K562 (cell line): Measurements from ENCODE around the gene NEUROD4. TPM values are rescaled to one million over a fixed set of nuclear protein-coding genes. Genes with fewer than 3 reads are reported as not detected.

Source experiments
- ATAC-seq: fragments of 200-7000 bp; cut with Tn5 transposase; 3 replicates; pipeline ENCODE4 v1.9.1; 2020; ENCODE audit warnings: moderate library complexity
- BruUV-seq: library from RNA; stranded (reverse); fragments of 400-500 nt; replicated peaks from 2 replicates; lab custom pipeline; 2021; lab: Mats Ljungman, UMichigan
- CTCF ChIA-PET: fragments of 300-600 bp; formaldehyde crosslinking; extraction: SDS; loops from one replicate; lab custom pipeline; 2021; ENCODE audit warnings: low intra/inter-chr PET ratio; lab: Yijun Ruan, JAX
- POLR2A ChIA-PET: fragments of 300-600, 350-650 bp; sonication (Branson Sonifier 250); formaldehyde crosslinking; extraction: SDS; loops from one replicate; lab custom pipeline; 2021; ENCODE audit warnings: antibody characterized with exemption, inconsistent platforms; lab: Yijun Ruan, JAX
- DNase-seq, 4 experiments: peaks; one replicate each; pipeline versions ENCODE4 v3.0.0 to v3.0.0-alpha.2; 2011 to 2018; ENCODE audit warnings: low spot score in 3 of 4, mixed read lengths in 3 of 4; ENCODE audit errors: extremely low read depth in 1 of 4
- FAIRE-seq: peaks from 2 replicates; lab custom pipeline; 2011; peaks lifted over from hg19 to GRCh38; lab: Jason Lieb, UNC
- H2AFZ ChIP-seq: 2 replicates; pipeline ENCODE4 v1.6.0; 2011; ENCODE audit warnings: low read depth, low read length, control low read depth, inconsistent platforms
- H3K27ac ChIP-seq: fragments of 200-600 bp; 3 replicates; pipeline ENCODE4 v1.8.0; 2011; ENCODE audit warnings: low read depth, mild to moderate bottlenecking, control low read depth, inconsistent platforms, low read length, moderate library complexity, mixed read lengths; ENCODE audit errors: extremely low read depth
- H3K27me3 ChIP-seq, 2 experiments: fragments of 300-600 bp in 1 of 2; 2 replicates in 1 of 2; 3 replicates in 1 of 2; pipeline versions ENCODE4 v1.6.0 to v1.8.0; 2011; ENCODE audit warnings: inconsistent platforms in 2 of 2, low read length in 2 of 2, mild to moderate bottlenecking in 1 of 2, mixed read lengths in 1 of 2, moderate library complexity in 1 of 2; ENCODE audit not compliant: control insufficient read depth in 2 of 2, insufficient read depth in 2 of 2
- H3K36me3 ChIP-seq: fragments of 300-600 bp; 3 replicates; pipeline ENCODE4 v1.8.0; 2011; ENCODE audit warnings: mild to moderate bottlenecking, low read length, inconsistent platforms; ENCODE audit not compliant: control insufficient read depth, insufficient read depth
- H3K4me1 ChIP-seq, 2 experiments: fragments of 200-600 bp in 1 of 2; replicated peaks in 1 of 2; 2 replicates in 1 of 2; 3 replicates in 1 of 2; pipeline versions ENCODE4 v1.5.1 to v1.8.0; 2011; ENCODE audit warnings: inconsistent platforms in 2 of 2, low read length in 2 of 2, mild to moderate bottlenecking in 1 of 2, mixed read lengths in 1 of 2, moderate library complexity in 1 of 2; ENCODE audit not compliant: control insufficient read depth in 2 of 2, insufficient read depth in 2 of 2
- H3K4me2 ChIP-seq: 2 replicates; pipeline ENCODE4 v1.6.1; 2011; ENCODE audit warnings: low read length, control low read depth, inconsistent platforms, mixed read lengths; ENCODE audit not compliant: insufficient read depth
- H3K4me3 ChIP-seq: fragments of 200-600 bp; sonication (generic), shearing (Covaris generic); 2 replicates; pipeline ENCODE4 v1.5.1; 2016; ENCODE audit warnings: control low read depth, inconsistent platforms
- H3K79me2 ChIP-seq: fragments of 200-600 bp; 3 replicates; pipeline ENCODE4 v1.8.0; 2011; ENCODE audit warnings: low read length, inconsistent platforms; ENCODE audit not compliant: control insufficient read depth, insufficient read depth
- H3K9ac ChIP-seq, 2 experiments: 2 replicates each; pipeline versions ENCODE4 v1.6.0 to v1.6.1; 2011; ENCODE audit warnings: low read depth in 2 of 2, low read length in 2 of 2, control low read depth in 1 of 2, inconsistent platforms in 1 of 2, mild to moderate bottlenecking in 1 of 2, mixed read lengths in 1 of 2; ENCODE audit not compliant: insufficient read depth in 1 of 2
- H3K9me1 ChIP-seq: one replicate; pipeline ENCODE4 v1.6.0; 2011; ENCODE audit warnings: inconsistent platforms, mild to moderate bottlenecking, low read length, moderate library complexity; ENCODE audit not compliant: control insufficient read depth, insufficient read depth
- H3K9me3 ChIP-seq: replicated peaks from 2 replicates; pipeline ENCODE4 v1.5.1; 2011; ENCODE audit warnings: low read depth, low read length, inconsistent platforms; ENCODE audit not compliant: control insufficient read depth, insufficient read depth
- H4K20me1 ChIP-seq: replicated peaks from 2 replicates; pipeline ENCODE4 v1.6.1; 2011; ENCODE audit warnings: low read length, inconsistent platforms, mixed read lengths; ENCODE audit not compliant: control insufficient read depth, insufficient read depth
- C11orf30 ChIP-seq: fragments of 450-650 bp; IDR thresholded peaks from 2 replicates; pipeline ENCODE4 v1.6.1; 2016; ENCODE audit warnings: low read depth, mild to moderate bottlenecking
- TGIF2 ChIP-seq: sonication (generic); formaldehyde crosslinking; IDR thresholded peaks from 2 replicates; pipeline ENCODE4 v1.8.1; 2022; ENCODE audit warnings: mild to moderate bottlenecking, missing genetic modification reagents, moderate library complexity
- ZNF316 ChIP-seq: fragments of 450-650 bp; IDR thresholded peaks from 2 replicates; pipeline ENCODE4 v1.6.1; 2016
- ZNF766 ChIP-seq: fragments of 200-800 bp; sonication (Bioruptor generic); conservative IDR thresholded peaks from 2 replicates; pipeline ENCODE4 v1.6.1; 2016; ENCODE audit warnings: missing genetic modification characterization, missing compliant biosample characterization
- WGBS: fragments of 100-300 bp; shearing (Covaris generic); methylation state at CpG from one replicate; pipeline ENCODE4 v1.1.6; 2016; ENCODE audit warnings: low coverage, mixed read lengths; ENCODE audit not compliant: insufficient coverage; ENCODE audit errors: missing lambda C conversion rate; 5-methylcytosine and 5-hydroxymethylcytosine counted together
- in situ Hi-C: fragments of 300-500 bp; cut with MboI; formaldehyde crosslinking; loops from 4 replicates; pipeline ENCODE4 v1.15.0; 2018; ENCODE audit warnings: inconsistent platforms, mixed read lengths
- intact Hi-C: fragments of 100-400 bp; cut with micrococcal nuclease; formaldehyde crosslinking; loops from 2 replicates; pipeline ENCODE4 v1.14.2; 2022
- polyA plus RNA-seq, 8 experiments: library from polyadenylated mRNA; depleted of rRNA in 4 of 8; stranded (reverse) in 5 of 8; unstranded in 3 of 8; fragments of >200 nt; fragmentation: Nextera tagmentation in 2 of 8; fragmentation: Illumina TruSeq in 1 of 8; extraction: Ambion mirVana in 2 of 8; extraction: Trizol in 1 of 8; gene quantifications; 2 replicates each; pipeline versions ENCODE4 v1.2.1 to v1.2.3, GENCODE V29; 2011 to 2014; ENCODE audit warnings: inconsistent platforms in 1 of 8, missing spikeins in 1 of 8
- total RNA-seq, 7 experiments: library from RNA; depleted of rRNA in 6 of 7; stranded (reverse); fragments of >200 nt in 6 of 7; fragmentation: Illumina TruSeq in 2 of 7; extraction: Trizol in 2 of 7; gene quantifications; 2 replicates each; pipeline versions ENCODE4 v1.2.1 to v1.2.3, GENCODE V29; 2011 to 2021; ENCODE audit warnings: low replicate concordance in 1 of 7
- TF ChIP-seq, protein P1 (sequence below): sonication (generic); formaldehyde crosslinking; IDR thresholded peaks from 2 replicates; pipeline ENCODE4 v1.8.0; 2022; ENCODE audit warnings: missing genetic modification reagents, mild to moderate bottlenecking, moderate library complexity, borderline replicate concordance

NEUROD4 gene
- total and polyA plus RNA-seq, 9 of the 15 experiments (the other 6 are each of a cell fraction or from before 2014, with no cell fraction given): not detected

DNA sequence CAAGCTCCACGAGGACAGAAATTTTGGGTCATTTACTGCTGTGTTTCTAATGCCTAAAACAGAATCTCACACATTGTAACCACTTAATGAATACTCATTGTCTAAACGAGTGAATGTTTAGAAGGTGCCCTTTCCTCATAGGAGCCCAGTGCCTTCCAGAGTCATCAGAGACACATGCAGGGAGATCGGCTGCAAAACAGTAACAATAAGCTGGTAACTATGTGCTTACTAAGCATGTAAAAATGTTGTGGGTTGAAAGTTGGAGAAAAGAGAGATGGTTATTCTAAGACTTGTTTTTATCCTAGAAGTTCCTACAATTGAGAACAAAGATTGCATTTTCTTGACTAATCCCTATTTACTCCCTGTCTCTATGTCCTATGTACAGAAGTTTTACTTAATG lies 42.6 kb upstream of the NEUROD4 start:
- no peaks in the 10 kb centered on the region for H3K9me3 ChIP-seq
- POLR2A ChIA-PET: interaction anchor here (0.6 to 0.8 kb wide), 3 partner anchors 16 to 163 kb away, joined by 3 to 4 read pairs (median 4); no protein-coding TSS in a partner anchor
- H3K4me3 ChIP-seq: no peak overlapping the region
- peaks cover 14 to 49% of the 10 kb centered on the region in 2 experiments for H3K4me1 ChIP-seq
- in situ Hi-C loops: no loop called here
- no peak overlapping the region; a peak in 1 of 4 replicates for H3K9ac ChIP-seq
- TF ChIP-seq, protein P1, sequence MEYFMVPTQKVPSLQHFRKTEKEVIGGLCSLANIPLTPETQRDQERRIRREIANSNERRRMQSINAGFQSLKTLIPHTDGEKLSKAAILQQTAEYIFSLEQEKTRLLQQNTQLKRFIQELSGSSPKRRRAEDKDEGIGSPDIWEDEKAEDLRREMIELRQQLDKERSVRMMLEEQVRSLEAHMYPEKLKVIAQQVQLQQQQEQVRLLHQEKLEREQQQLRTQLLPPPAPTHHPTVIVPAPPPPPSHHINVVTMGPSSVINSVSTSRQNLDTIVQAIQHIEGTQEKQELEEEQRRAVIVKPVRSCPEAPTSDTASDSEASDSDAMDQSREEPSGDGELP (CRISPR knock-in tag): no peak
- TF ChIP-seq ZNF766 (CRISPR knock-in tag) (peak; percentile 52; the same call in 1 of the 2 replicates), ZNF316 (peak; percentile 65), TGIF2 (CRISPR knock-in tag) (no peak), C11orf30 (peak; percentile 56; the same call in 1 of the 2 replicates)
- BruUV-seq: no TSS peak
- ATAC-seq: peak; percentile 30
- WGBS: 4% methylated on average over 3 of the region's 3 CpGs
- CTCF ChIA-PET: no interaction called here
- no peaks in the 10 kb centered on the region for H3K27me3 ChIP-seq
- FAIRE-seq: peak; percentile 19
- H2AFZ ChIP-seq: peak overlapping the region; percentile 66
- no peaks in the 10 kb centered on the region for H4K20me1 ChIP-seq
- H3K27ac ChIP-seq: no peak overlapping the region; the same call in 2 of the 3 replicates
- no peaks in the 10 kb centered on the region for H3K79me2 ChIP-seq
- DNase-seq: no peak
- no peaks in the 10 kb centered on the region for H3K36me3 ChIP-seq
- H3K9me1 ChIP-seq: no peaks in the 10 kb centered on the region
- H3K4me2 ChIP-seq: no peak overlapping the region
- intact Hi-C loops: no loop called here
